A673 (cell line): Measurements from ENCODE around the gene PLET1. TPM values are rescaled to one million over a fixed set of nuclear protein-coding genes. Genes with fewer than 3 reads are reported as not detected.

Source experiments
- total RNA-seq: library from RNA; stranded (reverse); gene quantifications from 2 replicates; pipeline ENCODE4 v1.2.3, GENCODE V29; 2021

PLET1 gene
- total RNA-seq, 1 experiment from 2014 or later = not detected

Other genes starting within 250 kb of the PLET1 start
- gene DLAT, start 235.5 kb downstream of the PLET1 start, total RNA-seq = 90.8 and 94.1 TPM in 2 replicates
- 2.8 and 4.3 TPM in 2 replicates for gene PIH1D2, start 186.8 kb downstream of the PLET1 start, total RNA-seq
- 30.4 and 32.8 TPM in 2 replicates for gene NKAPD1, start 186.6 kb downstream of the PLET1 start, total RNA-seq
- gene TIMM8B, start 174.1 kb downstream of the PLET1 start, total RNA-seq = 97.7 and 99.6 TPM in 2 replicates
- gene SDHD, start 174.0 kb downstream of the PLET1 start, total RNA-seq = 119 and 135 TPM in 2 replicates
- gene IL18, start 96.8 kb downstream of the PLET1 start, total RNA-seq = not detected in 2 replicates
- gene TEX12, start 93.5 kb downstream of the PLET1 start, total RNA-seq = 0.26 and 0.41 TPM in 2 replicates
- gene BCO2, start 85.3 kb downstream of the PLET1 start, total RNA-seq = 2.5 and 2.6 TPM in 2 replicates
- gene PTS, start 34.4 kb downstream of the PLET1 start, total RNA-seq = 83.8 and 96.8 TPM in 2 replicates